ENCODE results near the gene CIDEA. TPM values are rescaled to one million over a fixed set of nuclear protein-coding genes. Genes with fewer than 3 reads are reported as not detected.

The CIDEA gene
- total and polyA plus RNA-seq, 9 of the 15 experiments (the other 6 are each of a cell fraction or from before 2014, with no cell fraction given), result not detected

DNA sequence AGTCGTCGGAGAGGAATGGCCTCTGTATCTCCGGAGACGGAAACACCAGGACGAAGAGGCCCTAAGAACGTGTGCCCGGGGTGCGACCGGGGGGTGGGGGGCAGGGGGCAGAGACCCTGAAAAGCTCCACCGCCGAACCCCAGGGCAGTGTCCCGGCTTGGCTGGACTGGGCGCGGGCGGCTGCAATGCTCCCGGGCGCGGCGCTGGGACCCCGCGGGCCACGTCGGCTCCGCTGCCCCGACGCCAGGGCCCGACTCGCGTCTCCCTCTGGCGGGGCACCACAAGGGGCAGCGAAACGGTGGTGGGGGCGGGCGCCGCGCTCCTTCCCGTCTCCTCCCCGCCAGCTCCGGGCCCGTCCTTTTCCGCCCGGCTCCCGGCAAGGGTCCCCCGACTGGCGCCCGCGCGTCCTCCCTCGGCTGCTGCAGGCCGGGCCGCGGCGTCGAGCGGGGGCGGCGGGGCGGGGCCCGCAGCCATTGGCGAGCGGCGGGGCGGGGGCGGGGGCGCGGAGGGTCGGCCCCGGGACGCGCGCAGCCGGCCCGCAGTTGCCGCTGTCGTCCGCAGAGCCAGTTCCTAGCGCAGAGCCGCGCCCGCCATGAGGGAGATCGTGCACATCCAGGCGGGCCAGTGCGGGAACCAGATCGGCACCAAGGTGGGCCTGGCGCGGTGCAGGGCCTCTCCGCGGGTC lies 53.7 kb downstream of the CIDEA start, which contains the start of gene TUBB6 (continued):
- no peak for TF ChIP-seq ZNF518B (CRISPR knock-in tag; IDR thresholded peaks at IDR 0.05)
- TF ChIP-seq ZNF134 (CRISPR knock-in tag; conservative IDR thresholded peaks at IDR 0.05), result no peak
- TF ChIP-seq, protein P1, sequence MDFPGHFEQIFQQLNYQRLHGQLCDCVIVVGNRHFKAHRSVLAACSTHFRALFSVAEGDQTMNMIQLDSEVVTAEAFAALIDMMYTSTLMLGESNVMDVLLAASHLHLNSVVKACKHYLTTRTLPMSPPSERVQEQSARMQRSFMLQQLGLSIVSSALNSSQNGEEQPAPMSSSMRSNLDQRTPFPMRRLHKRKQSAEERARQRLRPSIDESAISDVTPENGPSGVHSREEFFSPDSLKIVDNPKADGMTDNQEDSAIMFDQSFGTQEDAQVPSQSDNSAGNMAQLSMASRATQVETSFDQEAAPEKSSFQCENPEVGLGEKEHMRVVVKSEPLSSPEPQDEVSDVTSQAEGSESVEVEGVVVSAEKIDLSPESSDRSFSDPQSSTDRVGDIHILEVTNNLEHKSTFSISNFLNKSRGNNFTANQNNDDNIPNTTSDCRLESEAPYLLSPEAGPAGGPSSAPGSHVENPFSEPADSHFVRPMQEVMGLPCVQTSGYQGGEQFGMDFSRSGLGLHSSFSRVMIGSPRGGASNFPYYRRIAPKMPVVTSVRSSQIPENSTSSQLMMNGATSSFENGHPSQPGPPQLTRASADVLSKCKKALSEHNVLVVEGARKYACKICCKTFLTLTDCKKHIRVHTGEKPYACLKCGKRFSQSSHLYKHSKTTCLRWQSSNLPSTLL (IDR thresholded peaks at IDR 0.05), result no peak
- peak; percentile 57 for TF ChIP-seq NFIC (IDR thresholded peaks at IDR 0.05)
- TF ChIP-seq TAF9B (IDR thresholded peaks at IDR 0.05; ENCODE audit: partially characterized antibody), result no peak
- no peak for TF ChIP-seq RBM17 (IDR thresholded peaks at IDR 0.05; ENCODE audit: borderline replicate concordance, low read depth, low read length)
- no peak for TF ChIP-seq NELFE (IDR thresholded peaks at IDR 0.05; ENCODE audit: insufficient read depth, insufficient read length)
- TF ChIP-seq, protein P2, sequence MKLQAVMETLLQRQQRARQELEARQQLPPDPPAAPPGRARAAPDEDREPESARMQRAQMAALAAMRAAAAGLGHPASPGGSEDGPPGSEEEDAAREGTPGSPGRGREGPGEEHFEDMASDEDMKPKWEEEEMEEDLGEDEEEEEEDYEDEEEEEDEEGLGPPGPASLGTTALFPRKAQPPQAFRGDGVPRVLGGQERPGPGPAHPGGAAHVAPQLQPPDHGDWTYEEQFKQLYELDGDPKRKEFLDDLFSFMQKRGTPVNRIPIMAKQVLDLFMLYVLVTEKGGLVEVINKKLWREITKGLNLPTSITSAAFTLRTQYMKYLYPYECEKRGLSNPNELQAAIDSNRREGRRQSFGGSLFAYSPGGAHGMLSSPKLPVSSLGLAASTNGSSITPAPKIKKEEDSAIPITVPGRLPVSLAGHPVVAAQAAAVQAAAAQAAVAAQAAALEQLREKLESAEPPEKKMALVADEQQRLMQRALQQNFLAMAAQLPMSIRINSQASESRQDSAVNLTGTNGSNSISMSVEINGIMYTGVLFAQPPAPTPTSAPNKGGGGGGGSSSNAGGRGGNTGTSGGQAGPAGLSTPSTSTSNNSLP (IDR thresholded peaks at IDR 0.05; ENCODE audit: borderline replicate concordance, low read depth, low read length), result no peak
- no peak for TF ChIP-seq GABPB2 (CRISPR knock-in tag; conservative IDR thresholded peaks at IDR 0.05)
- no peak for TF ChIP-seq ZNF24 (IDR thresholded peaks at IDR 0.05)
- no peak; the same call in 1 of the 2 replicates for TF ChIP-seq HCFC1 (IDR thresholded peaks at IDR 0.05; ENCODE audit: low read depth, low read length)
- TF ChIP-seq RBM15 (IDR thresholded peaks at IDR 0.05; ENCODE audit: insufficient read depth, low read length), result no peak
- TF ChIP-seq FOXM1 (IDR thresholded peaks at IDR 0.05; ENCODE audit: low read depth), result no peak
- no peak for TF ChIP-seq FOXM1 (CRISPR knock-in tag; IDR thresholded peaks at IDR 0.05; ENCODE audit: low read depth)
- no peak for TF ChIP-seq E2F3 (CRISPR knock-in tag; IDR thresholded peaks at IDR 0.05)
- no peak for TF ChIP-seq PHF21A (IDR thresholded peaks at IDR 0.05; ENCODE audit: borderline replicate concordance, low read depth)
- TF ChIP-seq TBP (optimal IDR thresholded peaks at IDR 0.05; ENCODE audit: low read depth, low read length), result peak; percentile 87
- TF ChIP-seq CREM (IDR thresholded peaks at IDR 0.05; ENCODE audit: low read depth), result peak; percentile 15; the same call in 1 of the 2 replicates
- TF ChIP-seq DNMT1 (IDR thresholded peaks at IDR 0.05), result no peak
- no peak for TF ChIP-seq TCFL5 (CRISPR knock-in tag; conservative IDR thresholded peaks at IDR 0.05)
- TF ChIP-seq NCOA6 (IDR thresholded peaks at IDR 0.05), result peak; percentile 85
- TF ChIP-seq CCNT2 (IDR thresholded peaks at IDR 0.05; ENCODE audit: borderline replicate concordance, extremely low read depth, insufficient read length, low read depth, low read length), result peak; percentile 19
- TF ChIP-seq EP400 (IDR thresholded peaks at IDR 0.05), result no peak
- no peak for TF ChIP-seq SLC30A9 (CRISPR knock-in tag; IDR thresholded peaks at IDR 0.05)

All from K562 (cell line).